ENCODE data around the gene MRM2. TPM values are rescaled to one million over a fixed set of nuclear protein-coding genes. Genes with fewer than 3 reads are reported as not detected.

MRM2 gene
- total and polyA plus RNA-seq, 2 donors from 2014 or later = 25.6 TPM

Small RNA genes within 50 kb of the gene (microRNA-seq; reads per million reads assigned to microRNA genes)
- not detected for gene MIR6836

Other genes starting within 250 kb of the MRM2 start
- 45.2 TPM for gene MAD1L1, start 9.3 kb downstream of the MRM2 start, total RNA-seq
- 33.2 TPM for gene MAD1L1, start 9.3 kb downstream of the MRM2 start, polyA plus RNA-seq (ENCODE audit: insufficient read depth, low read depth, low replicate concordance)
- gene NUDT1, start within 50 bp of the MRM2 start, total RNA-seq = 9.3 TPM
- gene NUDT1, start within 50 bp of the MRM2 start, polyA plus RNA-seq (ENCODE audit: insufficient read depth, low read depth, low replicate concordance) = 12.1 TPM
- gene SNX8, start 72.2 kb upstream of the MRM2 start, total RNA-seq = 38.6 TPM
- gene SNX8, start 72.2 kb upstream of the MRM2 start, polyA plus RNA-seq (ENCODE audit: insufficient read depth, low read depth, low replicate concordance) = 28.7 TPM
- gene EIF3B, start 112.6 kb upstream of the MRM2 start, total RNA-seq = 107 TPM
- 65.5 TPM for gene EIF3B, start 112.6 kb upstream of the MRM2 start, polyA plus RNA-seq (ENCODE audit: insufficient read depth, low read depth, low replicate concordance)
- 25.6 TPM for gene CHST12, start 161.4 kb upstream of the MRM2 start, total RNA-seq
- gene CHST12, start 161.4 kb upstream of the MRM2 start, polyA plus RNA-seq (ENCODE audit: insufficient read depth, low read depth, low replicate concordance) = 16.3 TPM
- not detected for gene GRIFIN, start 234.2 kb upstream of the MRM2 start, total RNA-seq
- not detected for gene GRIFIN, start 234.2 kb upstream of the MRM2 start, polyA plus RNA-seq (ENCODE audit: insufficient read depth, low read depth, low replicate concordance)